HepG2 (cell line): Measurements from ENCODE around the gene ZBTB9. TPM values are rescaled to one million over a fixed set of nuclear protein-coding genes. Genes with fewer than 3 reads are reported as not detected.

ENCODE experiments used
- DMAP1 ChIP-seq: IDR thresholded peaks from 2 replicates; pipeline ENCODE4 v1.6.1; 2016
- HINFP ChIP-seq: sonication (generic); formaldehyde crosslinking; IDR thresholded peaks from 2 replicates; pipeline ENCODE4 v1.4.0; 2020; ENCODE audit warnings: low read depth, mild to moderate bottlenecking, missing genetic modification reagents
- KDM5B ChIP-seq: sonication (generic); formaldehyde crosslinking; IDR thresholded peaks from 2 replicates; pipeline ENCODE4 v1.4.0; 2020; ENCODE audit warnings: missing genetic modification reagents, mild to moderate bottlenecking, borderline replicate concordance
- KLF15 ChIP-seq: sonication (generic); formaldehyde crosslinking; IDR thresholded peaks from 2 replicates; pipeline ENCODE4 v1.8.1; 2023; ENCODE audit warnings: borderline replicate concordance, mild to moderate bottlenecking, inconsistent platforms, missing genetic modification reagents, mixed read lengths
- KLF6 ChIP-seq: IDR thresholded peaks from 2 replicates; pipeline ENCODE4 v1.8.0; 2016; ENCODE audit warnings: missing biosample characterization, missing genetic modification reagents
- MIER3 ChIP-seq: IDR thresholded peaks from 2 replicates; pipeline ENCODE4 v1.6.1; 2016; ENCODE audit warnings: missing compliant biosample characterization, borderline replicate concordance
- MLXIP ChIP-seq: sonication (generic); formaldehyde crosslinking; IDR thresholded peaks from 2 replicates; pipeline ENCODE4 v1.9.0; 2021; ENCODE audit warnings: missing genetic modification reagents, borderline replicate concordance
- MTA1 ChIP-seq: sonication (generic); formaldehyde crosslinking; IDR thresholded peaks from 2 replicates; pipeline ENCODE4 v1.4.0; 2020; ENCODE audit warnings: missing genetic modification reagents, mild to moderate bottlenecking, borderline replicate concordance
- REL ChIP-seq: sonication (generic); formaldehyde crosslinking; conservative IDR thresholded peaks from 2 replicates; pipeline ENCODE4 v1.8.0; 2022; ENCODE audit warnings: mild to moderate bottlenecking, missing genetic modification reagents, moderate library complexity
- SMC3 ChIP-seq: IDR thresholded peaks from 2 replicates; pipeline ENCODE4 v1.6.1; 2011; ENCODE audit warnings: low read length, improper control_type of control experiment
- ZGPAT ChIP-seq: IDR thresholded peaks from 2 replicates; pipeline ENCODE4 v1.6.1; 2016; ENCODE audit warnings: mild to moderate bottlenecking
- ZNF512 ChIP-seq: sonication (generic); formaldehyde crosslinking; IDR thresholded peaks from 2 replicates; pipeline ENCODE4 v1.4.0; 2020; ENCODE audit warnings: mild to moderate bottlenecking, missing genetic modification reagents
- ZNF589 ChIP-seq: sonication (generic); formaldehyde crosslinking; conservative IDR thresholded peaks from 2 replicates; pipeline ENCODE4 v1.8.0; 2022; ENCODE audit warnings: mild to moderate bottlenecking, moderate library complexity, missing genetic modification reagents
- ZNF687 ChIP-seq: sonication (generic); formaldehyde crosslinking; IDR thresholded peaks from 2 replicates; pipeline ENCODE4 v1.5.1; 2020; ENCODE audit warnings: mild to moderate bottlenecking, missing genetic modification reagents, moderate library complexity
- ZNF703 ChIP-seq: sonication (generic); formaldehyde crosslinking; IDR thresholded peaks from 2 replicates; pipeline ENCODE4 v1.5.1; 2020; ENCODE audit warnings: missing genetic modification reagents, mild to moderate bottlenecking, moderate library complexity, borderline replicate concordance
- ZNF724P ChIP-seq: sonication (generic); formaldehyde crosslinking; IDR thresholded peaks from 2 replicates; pipeline ENCODE4 v1.8.0; 2022; ENCODE audit warnings: missing genetic modification reagents, borderline replicate concordance
- polyA plus RNA-seq, 8 experiments: library from polyadenylated mRNA; depleted of rRNA in 3 of 8; stranded (reverse) in 7 of 8; unstranded in 1 of 8; fragments of >200 nt; fragmentation: Illumina TruSeq in 4 of 8; extraction: Trizol in 4 of 8; gene quantifications; 2 replicates each; pipeline versions ENCODE4 v1.2.1 to v1.2.3, GENCODE V29; 2011 to 2016; ENCODE audit warnings: low read depth in 4 of 8, missing spikeins in 1 of 8, mixed read lengths in 1 of 8; ENCODE audit not compliant: insufficient read depth in 1 of 8
- total RNA-seq, 5 experiments: library from RNA; depleted of rRNA; stranded (reverse); fragments of >200 nt; fragmentation: Illumina TruSeq; extraction: Trizol; gene quantifications; 2 replicates each; pipeline ENCODE4 v1.2.3, GENCODE V29; 2016; ENCODE audit warnings: low read depth in 1 of 5

Gene ZBTB9
- total and polyA plus RNA-seq, 2 of the 13 experiments (the other 11 are each of a cell fraction or from before 2014, with no cell fraction given) = 5.3 to 9.2 TPM

GRCh38 chr6:33417903-33418689 lies 36.3 kb upstream of the ZBTB9 start, which contains the start of gene CUTA (continued):
- TF ChIP-seq MLXIP (CRISPR knock-in tag) (0 out of 2 replicates have a peak, but pooled peaks have one; percentile 26), ZNF512 (CRISPR knock-in tag) (no peak), MIER3 (CRISPR knock-in tag) (peak; percentile 68), REL (CRISPR knock-in tag) (no peak; the same call in 1 of the 2 replicates), HINFP (CRISPR knock-in tag) (peak; percentile 92), ZNF687 (CRISPR knock-in tag) (peak; percentile 100), MTA1 (CRISPR knock-in tag) (peak; percentile 71; the same call in 1 of the 2 replicates), ZNF703 (CRISPR knock-in tag) (no peak), ZNF589 (CRISPR knock-in tag) (peak; percentile 43), ZNF724P (CRISPR knock-in tag) (peak; percentile 70; the same call in 1 of the 2 replicates), KDM5B (CRISPR knock-in tag) (peak; percentile 89), DMAP1 (CRISPR knock-in tag) (peak; percentile 92), KLF15 (peak; percentile 58; the same call in 1 of the 2 replicates), ZGPAT (peak; percentile 94), KLF6 (CRISPR knock-in tag) (peak; percentile 91), SMC3 (0 out of 2 replicates have a peak, but pooled peaks have one; percentile 1)
